ENCODE measurements around the gene CAMK2G.
A peak's percentile ranks its signal among the peaks of the same experiment; 100 is the strongest.
"Not testable (repeated sequence)": the region's sequence is repeated elsewhere in the genome, so short reads cannot be mapped to it uniquely, and the experiment has no call there.

Gene CAMK2G

DNA sequence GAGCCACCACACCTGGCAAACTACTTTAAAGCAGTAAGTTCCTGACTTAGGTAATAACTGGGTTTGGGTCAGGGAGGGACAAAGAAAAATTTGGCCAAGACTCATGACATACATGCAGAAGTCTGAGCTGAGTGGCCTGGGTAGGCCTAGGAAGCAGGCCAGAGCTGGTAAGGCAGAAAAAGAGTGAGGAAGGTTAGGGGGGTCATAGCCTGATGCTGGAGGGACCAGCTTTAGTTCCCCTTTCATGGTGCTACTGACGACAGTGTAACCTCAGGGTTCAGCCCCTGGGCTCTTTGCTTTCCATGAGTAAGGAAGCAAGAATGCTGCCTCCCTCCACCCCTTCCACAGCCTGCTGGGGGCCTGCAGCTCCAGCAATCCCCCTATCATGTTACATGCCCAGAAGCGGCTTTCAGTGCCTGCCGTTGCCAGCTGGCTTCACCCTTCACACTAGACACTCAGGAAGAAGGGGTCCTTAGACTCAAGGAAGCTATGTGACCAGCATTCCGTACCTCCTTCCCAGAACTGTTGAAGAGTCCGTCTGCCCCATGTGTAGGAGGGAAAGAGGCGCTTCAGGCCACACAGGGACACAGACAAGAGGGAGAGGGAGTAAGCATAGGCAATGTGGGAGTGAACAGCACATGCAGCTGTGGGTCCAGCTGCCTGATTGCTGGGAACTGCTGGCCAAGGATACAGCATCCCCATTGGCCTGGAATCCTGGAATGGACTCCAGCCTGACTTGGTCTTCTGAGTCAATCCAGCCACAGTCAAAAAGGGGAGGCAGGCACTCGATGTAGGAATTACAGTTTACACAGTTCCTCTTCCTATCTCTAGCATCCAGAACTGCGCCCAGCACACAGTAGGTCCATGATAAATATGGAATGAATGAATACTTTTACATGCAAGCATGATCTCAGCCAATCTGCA lies 32.4 kb upstream of the CAMK2G start:
- in situ Hi-C loops (cut with HindIII; ENCODE audit: low pct_ligation_motif_present, low pct_unique_long_range_greater_than_20kb, low sequenced_read_pairs): no loop called here
- DNase-seq: peak; percentile 95

DNA sequence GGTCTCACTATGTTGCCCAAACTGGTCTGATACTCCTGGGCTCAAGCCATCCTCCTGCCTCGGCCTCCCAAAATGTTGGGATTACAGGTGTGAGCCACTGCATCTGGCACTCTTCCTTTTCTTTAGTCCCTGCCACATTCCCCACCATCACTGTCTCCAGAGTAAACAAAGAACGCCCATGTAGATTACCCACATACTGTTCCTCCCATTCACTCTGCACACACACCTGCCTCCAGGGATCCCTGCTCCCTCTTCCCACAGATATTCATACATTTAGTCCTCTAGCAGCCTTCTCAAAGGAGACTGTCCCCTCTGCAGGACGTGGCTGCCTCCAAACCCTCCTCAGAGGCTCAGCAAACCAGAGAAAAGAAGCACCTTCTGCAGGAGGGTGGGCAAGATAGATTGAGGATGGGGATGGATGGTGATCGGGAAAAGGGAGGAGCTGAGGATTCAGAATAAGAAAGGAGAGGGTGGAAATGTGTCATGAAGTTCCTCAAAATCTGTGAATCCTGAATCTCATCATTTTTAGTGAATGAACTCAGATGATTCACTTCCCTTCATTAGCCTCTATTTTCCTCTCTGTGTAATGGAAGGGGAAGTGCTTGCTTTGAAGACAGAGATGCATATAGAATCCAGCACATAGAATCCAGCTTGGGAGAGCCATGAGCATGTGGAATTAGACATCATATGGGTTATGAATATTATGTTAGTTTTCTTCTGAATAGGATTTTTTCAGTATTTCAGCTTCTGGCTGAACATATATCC lies 31.1 kb upstream of the CAMK2G start:
- no peak for DNase-seq
- in situ Hi-C loops (cut with HindIII; ENCODE audit: low pct_ligation_motif_present, low pct_unique_long_range_greater_than_20kb, low sequenced_read_pairs): no loop called here

DNA sequence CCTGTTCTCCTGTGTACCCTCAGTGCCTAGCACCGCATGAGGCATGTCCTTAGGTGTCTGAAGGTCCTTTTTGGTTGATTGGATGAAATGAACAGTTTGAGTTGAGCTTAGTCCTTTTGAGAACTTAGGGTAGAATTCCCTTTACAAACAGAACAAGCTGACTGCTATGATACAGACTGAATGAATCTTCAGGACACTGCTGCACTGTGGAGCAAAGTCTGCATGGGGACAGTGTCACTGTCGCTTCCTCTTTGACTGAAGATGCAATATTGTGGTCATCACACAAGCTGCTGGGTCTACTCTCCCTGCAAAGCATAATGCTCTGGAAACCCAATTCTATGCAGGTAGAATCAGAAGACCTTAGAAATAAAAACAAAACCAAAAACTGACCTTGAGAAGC lies 28.0 kb upstream of the CAMK2G start:
- in situ Hi-C loops (cut with HindIII; ENCODE audit: low pct_ligation_motif_present, low pct_unique_long_range_greater_than_20kb, low sequenced_read_pairs): no loop called here
- no peak for DNase-seq

GRCh38 chr10:73901261-73901660 lies 26.9 kb upstream of the CAMK2G start:
- in situ Hi-C loops (cut with HindIII; ENCODE audit: low pct_ligation_motif_present, low pct_unique_long_range_greater_than_20kb, low sequenced_read_pairs): no loop called here
- no peak for DNase-seq

GRCh38 chr10:73900064-73900463 lies 25.7 kb upstream of the CAMK2G start:
- no peak for DNase-seq
- in situ Hi-C loops (cut with HindIII; ENCODE audit: low pct_ligation_motif_present, low pct_unique_long_range_greater_than_20kb, low sequenced_read_pairs): no loop called here

DNA sequence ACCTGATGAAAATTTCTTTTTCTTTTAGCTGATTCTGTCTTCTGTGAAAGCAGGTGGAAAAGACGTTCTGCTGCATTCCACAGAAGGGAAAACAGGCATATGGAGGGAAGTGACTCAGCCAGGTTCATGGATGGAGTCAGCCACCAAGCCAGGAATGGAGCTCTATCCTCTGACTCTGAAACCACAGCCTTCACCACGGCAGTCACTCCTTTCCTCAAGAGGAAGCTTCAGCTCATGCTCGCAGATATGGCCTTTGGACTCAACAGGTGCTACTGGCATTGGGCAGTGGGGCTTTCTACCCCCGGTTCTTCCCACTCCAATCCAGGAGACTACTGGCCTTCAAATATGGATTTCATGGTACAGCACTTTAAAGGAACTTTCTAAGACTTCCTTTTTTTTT lies 25.1 kb upstream of the CAMK2G start:
- peak; percentile 92 for DNase-seq
- in situ Hi-C loops (cut with HindIII; ENCODE audit: low pct_ligation_motif_present, low pct_unique_long_range_greater_than_20kb, low sequenced_read_pairs): loop anchor here (25.0 kb wide), 1 partner anchor 188 kb away; no protein-coding TSS in a partner anchor

GRCh38 chr10:73898730-73899410 lies 24.5 kb upstream of the CAMK2G start:
- DNase-seq: peak; percentile 44
- in situ Hi-C loops (cut with HindIII; ENCODE audit: low pct_ligation_motif_present, low pct_unique_long_range_greater_than_20kb, low sequenced_read_pairs): loop anchor here (25.0 kb wide), 1 partner anchor 188 kb away; no protein-coding TSS in a partner anchor

- in situ Hi-C loops (cut with HindIII; ENCODE audit: low pct_ligation_motif_present, low pct_unique_long_range_greater_than_20kb, low sequenced_read_pairs): loop anchor here (25.0 kb wide), 1 partner anchor 190 kb away; no protein-coding TSS in a partner anchor
- DNase-seq: no peak
These were observed 23.3 kb upstream of the CAMK2G start for GRCh38 chr10:73897693-73898092.

GRCh38 chr10:73895381-73895780 lies 21.0 kb upstream of the CAMK2G start:
- not testable (repeated sequence) for DNase-seq
- in situ Hi-C loops (cut with HindIII; ENCODE audit: low pct_ligation_motif_present, low pct_unique_long_range_greater_than_20kb, low sequenced_read_pairs): loop anchor here (25.0 kb wide), 1 partner anchor 192 kb away; no protein-coding TSS in a partner anchor

GRCh38 chr10:73894245-73894971 lies 20.1 kb upstream of the CAMK2G start:
- in situ Hi-C loops (cut with HindIII; ENCODE audit: low pct_ligation_motif_present, low pct_unique_long_range_greater_than_20kb, low sequenced_read_pairs): loop anchor here (25.0 kb wide), 1 partner anchor 193 kb away; no protein-coding TSS in a partner anchor
- peak; percentile 92 for DNase-seq

DNA sequence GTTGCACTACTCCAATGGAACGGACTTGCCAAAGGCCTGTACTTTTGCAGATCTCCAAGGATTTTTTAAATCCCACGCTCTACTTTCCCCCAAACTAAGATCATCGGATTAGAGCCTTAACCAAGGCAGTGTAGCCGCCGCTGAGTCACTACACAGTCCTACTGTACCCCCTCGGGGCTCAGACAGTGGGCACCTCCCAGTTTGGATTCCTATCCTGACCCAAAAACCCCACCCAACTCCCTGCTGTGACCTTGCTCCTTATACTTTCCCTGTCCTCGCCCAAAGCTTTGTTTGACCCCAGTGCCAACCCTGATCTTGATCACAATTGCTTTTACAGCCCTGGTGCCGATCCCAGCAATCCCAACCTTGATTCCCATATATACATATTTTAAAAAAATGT lies 19.1 kb upstream of the CAMK2G start:
- DNase-seq: no peak
- in situ Hi-C loops (cut with HindIII; ENCODE audit: low pct_ligation_motif_present, low pct_unique_long_range_greater_than_20kb, low sequenced_read_pairs): loop anchor here (25.0 kb wide), 1 partner anchor 194 kb away; no protein-coding TSS in a partner anchor

GRCh38 chr10:73892310-73893030 lies 18.1 kb upstream of the CAMK2G start:
- DNase-seq: no peak
- in situ Hi-C loops (cut with HindIII; ENCODE audit: low pct_ligation_motif_present, low pct_unique_long_range_greater_than_20kb, low sequenced_read_pairs): loop anchor here (25.0 kb wide), 1 partner anchor 195 kb away; no protein-coding TSS in a partner anchor

DNA sequence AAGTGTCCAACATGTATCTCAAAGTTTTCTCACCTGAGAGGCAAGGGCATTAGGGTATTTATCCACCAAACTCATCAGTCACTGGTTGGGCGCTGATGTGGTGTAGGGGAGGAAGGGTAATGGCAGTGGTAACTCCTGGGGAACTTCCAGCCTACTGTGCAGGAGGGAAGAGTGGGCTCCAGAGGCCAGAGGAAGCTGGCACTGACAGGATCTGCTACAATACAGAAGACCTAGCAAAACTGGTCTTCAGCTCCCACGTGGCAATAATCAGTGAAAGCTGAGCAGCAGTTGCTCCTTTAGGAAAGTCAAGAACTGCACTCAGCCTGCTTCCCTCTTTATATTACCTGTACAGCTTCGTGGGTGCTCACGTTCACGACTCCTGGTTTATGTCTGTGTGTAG lies 17.2 kb upstream of the CAMK2G start:
- in situ Hi-C loops (cut with HindIII; ENCODE audit: low pct_ligation_motif_present, low pct_unique_long_range_greater_than_20kb, low sequenced_read_pairs): loop anchor here (25.0 kb wide), 1 partner anchor 196 kb away; no protein-coding TSS in a partner anchor
- no peak for DNase-seq

DNA sequence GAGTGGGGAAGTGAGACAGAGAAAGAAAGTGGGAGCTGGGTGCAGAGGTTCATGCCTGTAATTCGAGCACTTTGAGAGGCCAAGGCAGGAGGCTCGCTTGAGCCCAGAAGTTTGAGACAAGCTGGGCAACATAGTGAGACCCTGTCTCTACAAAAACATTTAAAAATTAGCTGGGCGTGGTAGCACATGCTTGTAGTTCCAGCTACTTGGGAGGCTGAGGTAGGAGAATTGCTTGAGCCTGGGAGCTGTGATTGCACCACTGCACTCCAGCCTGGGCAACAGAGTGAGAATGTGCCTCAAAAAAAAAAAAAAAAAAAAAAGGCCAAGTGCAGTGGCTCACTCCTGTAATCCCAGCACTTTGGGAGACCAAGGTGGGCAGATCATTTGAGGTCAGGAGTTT lies 16.5 kb upstream of the CAMK2G start:
- not testable (repeated sequence) for DNase-seq
- in situ Hi-C loops (cut with HindIII; ENCODE audit: low pct_ligation_motif_present, low pct_unique_long_range_greater_than_20kb, low sequenced_read_pairs): loop anchor here (25.0 kb wide), 1 partner anchor 196 kb away; no protein-coding TSS in a partner anchor

DNA sequence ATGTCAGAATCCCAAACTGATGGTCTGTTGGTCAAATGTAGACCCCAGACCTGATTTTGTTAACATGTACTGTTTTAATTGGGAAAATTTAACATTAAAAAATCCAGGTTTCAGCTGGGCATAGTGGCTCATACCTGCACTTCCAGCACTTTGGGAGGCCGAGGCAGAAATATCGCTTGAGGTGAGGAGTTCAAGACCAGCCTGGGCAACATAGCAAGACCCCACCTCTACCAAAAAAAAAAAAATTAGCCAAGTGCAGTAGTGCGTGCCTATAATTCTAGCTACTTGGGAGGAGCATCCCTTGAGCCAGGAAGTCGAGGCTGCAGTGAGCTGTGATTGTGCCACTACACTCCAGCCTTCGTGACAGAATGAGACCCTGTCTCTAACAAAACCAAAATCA lies 15.9 kb upstream of the CAMK2G start:
- DNase-seq: no peak
- in situ Hi-C loops (cut with HindIII; ENCODE audit: low pct_ligation_motif_present, low pct_unique_long_range_greater_than_20kb, low sequenced_read_pairs): loop anchor here (25.0 kb wide), 1 partner anchor 197 kb away; no protein-coding TSS in a partner anchor

GRCh38 chr10:73889416-73889815 lies 15.1 kb upstream of the CAMK2G start:
- DNase-seq: not testable (repeated sequence)
- in situ Hi-C loops (cut with HindIII; ENCODE audit: low pct_ligation_motif_present, low pct_unique_long_range_greater_than_20kb, low sequenced_read_pairs): loop anchor here (25.0 kb wide), 1 partner anchor 198 kb away; no protein-coding TSS in a partner anchor

DNA sequence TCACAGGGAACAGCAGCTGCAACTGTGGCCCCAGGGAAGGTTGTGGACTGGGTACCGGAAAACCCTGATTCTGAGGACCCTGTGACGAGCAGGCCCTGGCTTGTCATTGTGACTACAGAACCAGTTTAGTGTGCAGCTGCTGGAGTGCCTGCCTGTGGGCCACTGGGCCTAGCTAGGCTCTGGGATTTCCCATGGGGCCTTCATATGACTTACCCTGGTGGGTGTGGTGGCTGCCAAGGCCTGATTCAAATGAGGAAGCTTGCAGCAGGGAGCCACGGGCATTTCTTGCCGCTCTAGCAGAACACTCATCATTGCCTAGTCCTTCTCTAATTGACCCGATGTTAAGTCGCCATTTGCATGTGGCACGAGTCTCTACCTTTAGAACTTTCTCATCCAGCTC lies 14.7 kb upstream of the CAMK2G start:
- in situ Hi-C loops (cut with HindIII; ENCODE audit: low pct_ligation_motif_present, low pct_unique_long_range_greater_than_20kb, low sequenced_read_pairs): loop anchor here (25.0 kb wide), 1 partner anchor 198 kb away; no protein-coding TSS in a partner anchor
- DNase-seq: no peak

Data from ACHN (cell line).